Endothelial cell of umbilical vein (primary cell): Measurements from ENCODE around the gene POLN. TPM values are rescaled to one million over a fixed set of nuclear protein-coding genes. Genes with fewer than 3 reads are reported as not detected.

ENCODE experiments used
- BruUV-seq: library from RNA; stranded (reverse); fragments of 400-500 nt; replicated peaks from 2 replicates; lab custom pipeline; 2021; lab: Mats Ljungman, UMichigan
- CTCF ChIA-PET: fragments of 300-600, 350-600 bp; sonication (Branson Sonifier 250); formaldehyde crosslinking; loops from one replicate; lab custom pipeline; 2021; ENCODE audit warnings: antibody characterized with exemption, inconsistent platforms; lab: Charles Lee
- POLR2A ChIA-PET: fragments of 300-600, 350-600 bp; sonication (Branson Sonifier 250); formaldehyde crosslinking; loops from one replicate; lab custom pipeline; 2021; ENCODE audit warnings: antibody characterized with exemption, inconsistent platforms; lab: Charles Lee
- DNase-seq: peaks from one replicate; pipeline ENCODE4 v3.0.0-alpha.2; 2011; ENCODE audit warnings: low read depth, low spot score
- FAIRE-seq: peaks from 2 replicates; lab custom pipeline; 2011; peaks lifted over from hg19 to GRCh38; lab: Jason Lieb, UNC
- H2AFZ ChIP-seq: 2 replicates; pipeline ENCODE4 v1.6.0; 2012; ENCODE audit warnings: low read depth, low read length, control low read depth, inconsistent platforms
- H3K27ac ChIP-seq: 2 replicates; pipeline ENCODE4 v1.5.1; 2011; ENCODE audit warnings: low read depth, mild to moderate bottlenecking, control low read depth, low read length, moderate library complexity; ENCODE audit not compliant: insufficient read depth
- H3K27me3 ChIP-seq, 2 experiments: 2 replicates each; pipeline versions ENCODE4 v1.6.0 to v1.6.1; 2011; ENCODE audit warnings: low read length in 2 of 2, mixed read lengths in 1 of 2; ENCODE audit not compliant: control insufficient read depth in 2 of 2, insufficient read depth in 2 of 2
- H3K36me3 ChIP-seq, 2 experiments: 2 replicates in 1 of 2; 3 replicates in 1 of 2; pipeline ENCODE4 v1.5.1; 2011; ENCODE audit warnings: low read length in 2 of 2, mild to moderate bottlenecking in 1 of 2, moderate library complexity in 1 of 2; ENCODE audit not compliant: control insufficient read depth in 2 of 2, insufficient read depth in 2 of 2; ENCODE audit errors: extremely low read depth in 1 of 2
- H3K4me1 ChIP-seq: 3 replicates; pipeline ENCODE4 v1.5.1; 2011; ENCODE audit warnings: mild to moderate bottlenecking, low read length; ENCODE audit not compliant: control insufficient read depth, insufficient read depth; ENCODE audit errors: extremely low read depth
- H3K4me2 ChIP-seq: 2 replicates; pipeline ENCODE4 v1.6.1; 2011; ENCODE audit warnings: low read length, control low read depth, mixed read lengths; ENCODE audit not compliant: insufficient read depth
- H3K4me3 ChIP-seq, 3 experiments: fragments of 200-600 bp in 1 of 3; sonication (generic), shearing (Covaris generic) in 1 of 3; replicated peaks in 1 of 3; 2 replicates each; pipeline ENCODE4 v1.5.1; 2011 to 2016; ENCODE audit warnings: control low read depth in 3 of 3, low read length in 3 of 3, mild to moderate bottlenecking in 2 of 3, inconsistent platforms in 1 of 3, low read depth in 1 of 3, moderate library complexity in 1 of 3; ENCODE audit not compliant: insufficient read depth in 1 of 3
- H3K79me2 ChIP-seq: 2 replicates; pipeline ENCODE4 v1.6.0; 2012; ENCODE audit warnings: low read length, inconsistent platforms; ENCODE audit not compliant: control insufficient read depth, insufficient read depth
- H3K9ac ChIP-seq: replicated peaks from 2 replicates; pipeline ENCODE3; 2011; ENCODE audit warnings: low read length, control low read depth; ENCODE audit not compliant: insufficient read depth; ENCODE audit errors: extremely low read depth
- H3K9me1 ChIP-seq: replicated peaks from 3 replicates; pipeline ENCODE4 v1.6.0; 2011; ENCODE audit warnings: mild to moderate bottlenecking, low read length; ENCODE audit not compliant: control insufficient read depth, insufficient read depth; ENCODE audit errors: extremely low read depth
- H3K9me3 ChIP-seq: replicated peaks from 2 replicates; pipeline ENCODE4 v1.5.1; 2012; ENCODE audit warnings: low read length, inconsistent platforms; ENCODE audit not compliant: control insufficient read depth, insufficient read depth
- H4K20me1 ChIP-seq: replicated peaks from 2 replicates; pipeline ENCODE3; 2011; ENCODE audit warnings: mild to moderate bottlenecking, low read length; ENCODE audit not compliant: control insufficient read depth, insufficient read depth; ENCODE audit errors: extremely low read depth
- EZH2 ChIP-seq: IDR thresholded peaks from 2 replicates; pipeline ENCODE4 v1.6.1; 2012; ENCODE audit warnings: borderline replicate concordance, low read depth, mild to moderate bottlenecking, moderate library complexity, low read length, inconsistent platforms; ENCODE audit not compliant: severe bottlenecking
- FOS ChIP-seq: IDR thresholded peaks from 2 replicates; pipeline ENCODE4 v1.6.1; 2011; ENCODE audit warnings: mild to moderate bottlenecking, low read length, moderate library complexity, borderline replicate concordance; ENCODE audit not compliant: insufficient read depth
- GATA2 ChIP-seq: IDR thresholded peaks from 2 replicates; pipeline ENCODE4 v1.7.0; 2011; ENCODE audit warnings: low read depth, mild to moderate bottlenecking, moderate library complexity, mixed read lengths, low read length; ENCODE audit not compliant: insufficient read length, insufficient read depth
- JUN ChIP-seq: IDR thresholded peaks from 2 replicates; pipeline ENCODE4 v1.6.1; 2011; ENCODE audit warnings: borderline replicate concordance, low read depth; ENCODE audit not compliant: insufficient read length, insufficient read depth
- MYC ChIP-seq: IDR thresholded peaks from one replicate; pipeline ENCODE4 v1.6.1; 2011; ENCODE audit warnings: mild to moderate bottlenecking, low read depth, low read length
- POLR2A ChIP-seq: IDR thresholded peaks from 2 replicates; pipeline ENCODE4 v1.6.1; 2012; ENCODE audit warnings: low read depth, mild to moderate bottlenecking, control low read depth, low read length
- POLR2AphosphoS5 ChIP-seq: IDR thresholded peaks from 2 replicates; pipeline ENCODE4 v1.6.1; 2012; ENCODE audit warnings: low read depth, mild to moderate bottlenecking, control low read depth, low read length, moderate library complexity; ENCODE audit not compliant: insufficient read depth
- dilution Hi-C: fragments of 300-500 bp; cut with MboI; formaldehyde crosslinking; loops from one replicate; pipeline ENCODE4 v1.15.0; 2019; ENCODE audit warnings: low sequenced_read_pairs; ENCODE audit not compliant: extremely low pct_ligation_motif_present
- intact Hi-C: fragments of 100-400 bp; cut with micrococcal nuclease; formaldehyde crosslinking; loops from one replicate; pipeline ENCODE4 v1.10.0; 2022
- polyA plus RNA-seq, 4 experiments: library from polyadenylated mRNA; depleted of rRNA in 3 of 4; stranded (reverse) in 3 of 4; unstranded in 1 of 4; fragments of >200 nt; gene quantifications; 2 replicates each; pipeline versions ENCODE4 v1.2.1 to v1.2.3, GENCODE V29; 2011 to 2012; ENCODE audit warnings: missing spikeins in 1 of 4
- total RNA-seq: library from RNA; stranded (reverse); gene quantifications from 2 replicates; pipeline ENCODE4 v1.2.3, GENCODE V29; 2021
- TF ChIP-seq, protein P1 (sequence below): IDR thresholded peaks from 2 replicates; pipeline ENCODE4 v1.6.1; 2011; ENCODE audit not compliant: insufficient read depth, insufficient read length
- TF ChIP-seq, protein P2 (sequence below), 2 donors: IDR thresholded peaks; 1 replicate in 1 of 2; 2 replicates in 1 of 2; pipeline ENCODE4 v1.5.1; 2011; ENCODE audit warnings: low read length in 2 of 2, mild to moderate bottlenecking in 2 of 2, moderate library complexity in 2 of 2, control low read depth in 1 of 2, inconsistent platforms in 1 of 2, low read depth in 1 of 2; ENCODE audit not compliant: insufficient read depth in 1 of 2; ENCODE audit errors: extremely low read depth in 1 of 2

POLN gene
- total and polyA plus RNA-seq, 2 donors (not counting 3 experiments of a cell fraction or from before 2014, with no cell fraction given), result 1.3 to 4.2 TPM

DNA sequence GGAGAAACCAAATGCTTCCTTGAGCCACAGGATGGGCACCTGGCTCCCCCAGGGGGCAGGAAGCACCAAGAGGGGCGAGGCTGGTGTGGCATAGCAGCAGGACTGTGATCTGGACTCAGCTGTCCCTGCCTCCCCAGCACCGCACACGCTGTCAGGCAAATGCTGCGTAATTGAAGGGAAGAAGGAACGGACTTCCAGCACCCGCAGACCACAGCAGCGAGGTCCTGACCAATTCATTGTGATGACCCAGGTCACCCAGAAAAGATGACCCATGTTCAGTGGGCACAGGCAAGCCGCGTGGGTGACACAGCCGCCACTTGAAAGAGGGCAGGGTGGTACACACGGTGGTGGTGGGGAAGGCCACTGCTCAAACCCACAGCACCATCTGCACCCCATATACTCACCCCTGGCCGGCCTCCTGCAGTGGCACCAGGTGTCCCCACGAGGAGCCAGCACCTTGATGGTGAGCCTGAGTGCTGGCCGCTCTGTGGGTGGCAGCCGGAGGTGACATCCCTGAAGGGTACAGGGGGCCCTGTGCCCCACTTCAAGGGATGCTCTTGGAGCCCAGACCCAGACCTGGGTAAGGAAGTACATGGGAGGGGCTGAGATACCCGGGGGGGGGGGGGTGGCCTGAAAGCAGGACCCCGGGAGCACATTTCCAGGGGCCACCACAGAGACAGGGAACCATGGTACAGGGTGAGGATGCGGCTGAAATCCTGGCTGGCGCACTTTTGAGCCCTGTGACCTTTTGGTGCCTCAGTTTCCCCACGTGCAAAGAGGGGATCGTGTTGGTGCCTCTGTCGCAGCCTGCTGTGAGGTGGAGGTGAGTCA, 171.3 kb downstream of the POLN start:
- H4K20me1 ChIP-seq, result no peaks in the 10 kb centered on the region

DNA sequence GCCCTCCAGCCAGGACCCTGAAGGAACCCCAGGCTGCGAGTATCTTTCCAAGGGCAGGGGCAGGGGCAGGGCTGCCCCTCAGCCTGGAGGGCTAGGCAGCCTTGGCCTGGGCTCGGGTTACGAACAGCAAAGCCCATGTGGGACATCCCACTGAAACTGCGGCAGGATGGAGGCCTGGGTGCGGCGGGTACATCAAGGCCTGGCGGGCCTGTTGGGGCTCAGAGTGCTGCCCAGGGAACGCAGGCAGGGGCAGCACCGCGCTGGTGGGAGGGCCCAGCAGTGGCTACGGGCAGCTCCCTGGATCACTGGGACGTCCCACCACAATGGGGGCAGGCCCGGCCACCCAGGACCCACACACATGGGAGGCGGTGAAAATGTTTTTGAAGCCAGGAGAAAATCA, 171.9 kb downstream of the POLN start:
- DNase-seq (no peak), FAIRE-seq (no peak)
- Histone ChIP-seq H3K9me1 (no peaks in the 10 kb centered on the region), H3K4me1 (no peaks in the 10 kb centered on the region), H2AFZ (no peak overlapping the region), H3K27me3 (no peaks in the 10 kb centered on the region), H3K79me2 (no peaks in the 10 kb centered on the region), H3K4me3 (no peak overlapping the region), H4K20me1 (no peaks in the 10 kb centered on the region), H3K36me3 (no peaks in the 10 kb centered on the region), H3K9me3 (no peaks in the 10 kb centered on the region), H3K9ac (no peak overlapping the region), H3K27ac (no peak overlapping the region), H3K4me2 (no peak overlapping the region)
- BruUV-seq, result no TSS peak
- intact Hi-C loops (no loop called here), dilution Hi-C loops (no loop called here)
- TF ChIP-seq MYC (no peak), POLR2AphosphoS5 (no peak), JUN (no peak), POLR2A (no peak), EZH2 (no peak), GATA2 (no peak)
- TF ChIP-seq, protein P1, sequence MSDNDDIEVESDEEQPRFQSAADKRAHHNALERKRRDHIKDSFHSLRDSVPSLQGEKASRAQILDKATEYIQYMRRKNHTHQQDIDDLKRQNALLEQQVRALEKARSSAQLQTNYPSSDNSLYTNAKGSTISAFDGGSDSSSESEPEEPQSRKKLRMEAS, result no peak
- TF ChIP-seq, protein P2, sequence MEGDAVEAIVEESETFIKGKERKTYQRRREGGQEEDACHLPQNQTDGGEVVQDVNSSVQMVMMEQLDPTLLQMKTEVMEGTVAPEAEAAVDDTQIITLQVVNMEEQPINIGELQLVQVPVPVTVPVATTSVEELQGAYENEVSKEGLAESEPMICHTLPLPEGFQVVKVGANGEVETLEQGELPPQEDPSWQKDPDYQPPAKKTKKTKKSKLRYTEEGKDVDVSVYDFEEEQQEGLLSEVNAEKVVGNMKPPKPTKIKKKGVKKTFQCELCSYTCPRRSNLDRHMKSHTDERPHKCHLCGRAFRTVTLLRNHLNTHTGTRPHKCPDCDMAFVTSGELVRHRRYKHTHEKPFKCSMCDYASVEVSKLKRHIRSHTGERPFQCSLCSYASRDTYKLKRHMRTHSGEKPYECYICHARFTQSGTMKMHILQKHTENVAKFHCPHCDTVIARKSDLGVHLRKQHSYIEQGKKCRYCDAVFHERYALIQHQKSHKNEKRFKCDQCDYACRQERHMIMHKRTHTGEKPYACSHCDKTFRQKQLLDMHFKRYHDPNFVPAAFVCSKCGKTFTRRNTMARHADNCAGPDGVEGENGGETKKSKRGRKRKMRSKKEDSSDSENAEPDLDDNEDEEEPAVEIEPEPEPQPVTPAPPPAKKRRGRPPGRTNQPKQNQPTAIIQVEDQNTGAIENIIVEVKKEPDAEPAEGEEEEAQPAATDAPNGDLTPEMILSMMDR (IDR thresholded peaks at IDR 0.05; ENCODE audit: extremely low read depth in 1 of 2, insufficient read depth in 1 of 2, low read depth in 1 of 2, low read length in 2 of 2), result no peak
- ChIA-PET CTCF (no interaction called here), POLR2A (no interaction called here)

More for the DNA sequence above, 171.3 kb downstream of the POLN start:
- Histone ChIP-seq H3K27me3 (no peaks in the 10 kb centered on the region), H3K36me3 (no peaks in the 10 kb centered on the region), H3K9me3 (no peaks in the 10 kb centered on the region), H3K4me2 (no peak overlapping the region), H3K79me2 (no peaks in the 10 kb centered on the region), H3K4me3 (no peak overlapping the region), H2AFZ (no peak overlapping the region), H3K9ac (no peak overlapping the region), H3K27ac (no peak overlapping the region), H3K4me1 (no peaks in the 10 kb centered on the region), H3K9me1 (no peaks in the 10 kb centered on the region)
- TF ChIP-seq GATA2 (no peak), POLR2A (no peak), FOS (no peak), MYC (no peak)
- TF ChIP-seq, protein P1, result no peak
- dilution Hi-C loops (no loop called here), intact Hi-C loops (no loop called here)
- FAIRE-seq (no peak), DNase-seq (no peak)
- BruUV-seq, result no TSS peak
- CTCF ChIA-PET, result no interaction called here
- POLR2A ChIA-PET, result no interaction called here
